GM10266 (cell line): Measurements from ENCODE around the gene ELMOD1.

Experiments
- DNase-seq: peaks from one replicate; pipeline ENCODE4 v3.0.0; 2012; ENCODE audit errors: extremely low spot score
- TF ChIP-seq, protein P1 (sequence below): IDR thresholded peaks from 2 replicates; pipeline ENCODE4 v1.5.1; 2012; ENCODE audit warnings: mild to moderate bottlenecking, low read depth; ENCODE audit not compliant: control insufficient read depth, insufficient read depth; ENCODE audit errors: missing control alignments

The ELMOD1 gene

GRCh38 chr11:107707807-107708206 lies 116.9 kb downstream of the ELMOD1 start:
- TF ChIP-seq, protein P1, sequence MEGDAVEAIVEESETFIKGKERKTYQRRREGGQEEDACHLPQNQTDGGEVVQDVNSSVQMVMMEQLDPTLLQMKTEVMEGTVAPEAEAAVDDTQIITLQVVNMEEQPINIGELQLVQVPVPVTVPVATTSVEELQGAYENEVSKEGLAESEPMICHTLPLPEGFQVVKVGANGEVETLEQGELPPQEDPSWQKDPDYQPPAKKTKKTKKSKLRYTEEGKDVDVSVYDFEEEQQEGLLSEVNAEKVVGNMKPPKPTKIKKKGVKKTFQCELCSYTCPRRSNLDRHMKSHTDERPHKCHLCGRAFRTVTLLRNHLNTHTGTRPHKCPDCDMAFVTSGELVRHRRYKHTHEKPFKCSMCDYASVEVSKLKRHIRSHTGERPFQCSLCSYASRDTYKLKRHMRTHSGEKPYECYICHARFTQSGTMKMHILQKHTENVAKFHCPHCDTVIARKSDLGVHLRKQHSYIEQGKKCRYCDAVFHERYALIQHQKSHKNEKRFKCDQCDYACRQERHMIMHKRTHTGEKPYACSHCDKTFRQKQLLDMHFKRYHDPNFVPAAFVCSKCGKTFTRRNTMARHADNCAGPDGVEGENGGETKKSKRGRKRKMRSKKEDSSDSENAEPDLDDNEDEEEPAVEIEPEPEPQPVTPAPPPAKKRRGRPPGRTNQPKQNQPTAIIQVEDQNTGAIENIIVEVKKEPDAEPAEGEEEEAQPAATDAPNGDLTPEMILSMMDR: no peak
- DNase-seq: no peak

GRCh38 chr11:107708792-107709191 lies 117.8 kb downstream of the ELMOD1 start:
- DNase-seq: no peak
- TF ChIP-seq, protein P1: no peak

- TF ChIP-seq, protein P1: no peak
- no peak for DNase-seq
Measured at GRCh38 chr11:107710301-107710700, 119.4 kb downstream of the ELMOD1 start.

DNA sequence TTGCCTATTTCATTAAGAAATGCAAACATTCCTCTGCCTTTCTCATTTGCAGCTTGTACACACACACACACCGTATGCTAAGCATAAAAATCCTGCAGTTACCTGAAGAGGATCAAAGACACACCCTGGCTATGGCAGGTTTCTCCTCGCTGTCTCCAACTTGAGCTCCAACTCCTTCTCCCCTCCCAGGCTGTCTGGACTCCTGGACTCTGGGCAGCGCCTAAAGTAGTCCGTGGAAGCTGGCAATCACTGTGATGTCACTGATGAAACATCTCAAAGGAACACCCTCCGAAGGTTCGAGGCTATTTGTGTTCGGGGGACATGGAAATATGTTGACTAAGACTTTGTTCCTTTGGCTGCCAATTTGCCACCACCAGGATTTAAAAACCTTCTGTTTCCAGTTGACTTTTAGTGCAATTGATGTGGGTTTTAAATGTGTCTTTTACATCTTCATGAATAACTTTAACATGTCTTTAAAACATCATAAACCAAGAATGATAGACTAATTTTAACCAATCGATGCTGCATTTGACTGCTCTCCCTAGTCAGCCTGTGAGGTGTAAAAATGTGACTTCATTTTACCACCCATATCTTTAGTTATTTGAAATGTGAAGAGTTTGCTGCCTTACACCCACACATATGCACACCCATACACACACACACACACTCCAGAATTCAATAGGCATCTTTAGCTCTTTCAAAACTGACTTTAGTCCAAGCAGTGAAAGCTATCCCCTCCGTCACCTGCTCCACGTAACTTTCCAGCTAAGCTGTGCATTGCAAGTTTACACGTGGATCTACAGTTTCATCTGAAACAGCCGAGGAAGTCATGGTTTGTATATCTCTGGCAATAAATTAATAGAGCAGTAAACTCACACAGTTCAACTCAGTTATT lies 121.2 kb downstream of the ELMOD1 start, which contains the start of gene SLN:
Gene SLN, minus strand, starts transcription at position 196 of the 895 bp plus-strand sequence.
- no peak for DNase-seq
- TF ChIP-seq, protein P1: no peak

GRCh38 chr11:107713009-107713408 lies 122.1 kb downstream of the ELMOD1 start:
- TF ChIP-seq, protein P1: no peak
- no peak for DNase-seq
